ENCODE measurements around the gene ZNF692.

The ZNF692 gene

GRCh38 chr1:248847956-248848561 lies 10.8 kb downstream of the ZNF692 start:
- TF ChIP-seq CTCF (IDR thresholded peaks at IDR 0.05; ENCODE audit: borderline replicate concordance, extremely low read depth, low read length, poor library complexity, severe bottlenecking) (no peak), EZH2 (IDR thresholded peaks at IDR 0.05; ENCODE audit: borderline replicate concordance, low read depth, low read length, severe bottlenecking) (no peak)
- H3K79me2 ChIP-seq (ENCODE audit: insufficient read depth, low read length), result peaks cover 9% of the 10 kb centered on the region
- H3K27me3 ChIP-seq (ENCODE audit: insufficient read depth, low read length, poor library complexity), result no peaks in the 10 kb centered on the region
- ATAC-seq (ENCODE audit: insufficient read depth, low read depth) (no peak), DNase-seq (no peak)
- no peak overlapping the region for H3K27ac ChIP-seq (ENCODE audit: low read length)
- H3K9ac ChIP-seq (ENCODE audit: low read depth, low read length), result no peak overlapping the region
- H3K4me2 ChIP-seq (ENCODE audit: insufficient read depth, low read length), result no peak overlapping the region
- H3K9me3 ChIP-seq (ENCODE audit: insufficient read depth, low read length, severe bottlenecking), result no peaks in the 10 kb centered on the region
- peaks cover 27% of the 10 kb centered on the region for H4K20me1 ChIP-seq (ENCODE audit: insufficient read depth, low read length)
- H2AFZ ChIP-seq (ENCODE audit: low read depth, low read length), result no peak overlapping the region
- no peaks in the 10 kb centered on the region for H3K4me1 ChIP-seq (ENCODE audit: insufficient read depth, low read length)
- no peak overlapping the region for H3K4me3 ChIP-seq (ENCODE audit: low read depth in 1 of 2, low read length in 2 of 2)
- peaks cover 91% of the 10 kb centered on the region for H3K36me3 ChIP-seq (ENCODE audit: insufficient read depth, low read length)

- no peak overlapping the region for H3K4me3 ChIP-seq (ENCODE audit: low read depth in 1 of 2, low read length in 2 of 2)
- TF ChIP-seq CTCF (IDR thresholded peaks at IDR 0.05; ENCODE audit: borderline replicate concordance, extremely low read depth, low read length, poor library complexity, severe bottlenecking), result no peak
- TF ChIP-seq EZH2 (IDR thresholded peaks at IDR 0.05; ENCODE audit: borderline replicate concordance, low read depth, low read length, severe bottlenecking), result no peak
- H3K27ac ChIP-seq (ENCODE audit: low read length), result no peak overlapping the region
- H3K9me3 ChIP-seq (ENCODE audit: insufficient read depth, low read length, severe bottlenecking), result no peaks in the 10 kb centered on the region
- H4K20me1 ChIP-seq (ENCODE audit: insufficient read depth, low read length), result peaks cover 30% of the 10 kb centered on the region
- H3K4me1 ChIP-seq (ENCODE audit: insufficient read depth, low read length), result no peaks in the 10 kb centered on the region
- H3K27me3 ChIP-seq (ENCODE audit: insufficient read depth, low read length, poor library complexity), result no peaks in the 10 kb centered on the region
- DNase-seq (no peak), ATAC-seq (ENCODE audit: insufficient read depth, low read depth) (no peak)
- no peak overlapping the region for H3K9ac ChIP-seq (ENCODE audit: low read depth, low read length)
- H2AFZ ChIP-seq (ENCODE audit: low read depth, low read length), result no peak overlapping the region
- H3K36me3 ChIP-seq (ENCODE audit: insufficient read depth, low read length), result peaks cover 91% of the 10 kb centered on the region
- H3K4me2 ChIP-seq (ENCODE audit: insufficient read depth, low read length), result no peak overlapping the region
- H3K79me2 ChIP-seq (ENCODE audit: insufficient read depth, low read length), result peaks cover 14% of the 10 kb centered on the region
Measured at GRCh38 chr1:248847181-248847955, 11.5 kb downstream of the ZNF692 start.

GRCh38 chr1:248844526-248844925 lies 14.4 kb downstream of the ZNF692 start:
- ATAC-seq (ENCODE audit: insufficient read depth, low read depth), result no peak
- Histone ChIP-seq H3K36me3 (ENCODE audit: insufficient read depth, low read length) (peaks cover 70% of the 10 kb centered on the region), H2AFZ (ENCODE audit: low read depth, low read length) (no peak overlapping the region), H3K79me2 (ENCODE audit: insufficient read depth, low read length) (peaks cover 41% of the 10 kb centered on the region), H3K4me2 (ENCODE audit: insufficient read depth, low read length) (no peak overlapping the region), H3K27me3 (ENCODE audit: insufficient read depth, low read length, poor library complexity) (no peaks in the 10 kb centered on the region), H4K20me1 (ENCODE audit: insufficient read depth, low read length) (peaks cover 39% of the 10 kb centered on the region), H3K4me1 (ENCODE audit: insufficient read depth, low read length) (peaks cover 16% of the 10 kb centered on the region), H3K27ac (ENCODE audit: low read length) (no peak overlapping the region), H3K9ac (ENCODE audit: low read depth, low read length) (no peak overlapping the region), H3K4me3 (ENCODE audit: low read depth in 1 of 2, low read length in 2 of 2) (no peak overlapping the region), H3K9me3 (ENCODE audit: insufficient read depth, low read length, severe bottlenecking) (no peaks in the 10 kb centered on the region)
- no peak for DNase-seq
- TF ChIP-seq CTCF (IDR thresholded peaks at IDR 0.05; ENCODE audit: borderline replicate concordance, extremely low read depth, low read length, poor library complexity, severe bottlenecking) (no peak), EZH2 (IDR thresholded peaks at IDR 0.05; ENCODE audit: borderline replicate concordance, low read depth, low read length, severe bottlenecking) (no peak)
